RPMI8226 (cell line): ENCODE data around the gene CCSER1.
"Not testable (repeated sequence)": the region's sequence is repeated elsewhere in the genome, so short reads cannot be mapped to it uniquely, and the experiment has no call there.

ENCODE experiments used
- DNase-seq: peaks from one replicate; pipeline ENCODE4 v3.0.0-alpha.2; 2015

The CCSER1 gene

GRCh38 chr4:90456891-90457290 lies 329.7 kb downstream of the CCSER1 start:
- no peak for DNase-seq

- DNase-seq: no peak
Observed at GRCh38 chr4:90457817-90458216, 330.6 kb downstream of the CCSER1 start.

- DNase-seq: no peak
Observed at GRCh38 chr4:90458576-90458975, 331.4 kb downstream of the CCSER1 start.

DNA sequence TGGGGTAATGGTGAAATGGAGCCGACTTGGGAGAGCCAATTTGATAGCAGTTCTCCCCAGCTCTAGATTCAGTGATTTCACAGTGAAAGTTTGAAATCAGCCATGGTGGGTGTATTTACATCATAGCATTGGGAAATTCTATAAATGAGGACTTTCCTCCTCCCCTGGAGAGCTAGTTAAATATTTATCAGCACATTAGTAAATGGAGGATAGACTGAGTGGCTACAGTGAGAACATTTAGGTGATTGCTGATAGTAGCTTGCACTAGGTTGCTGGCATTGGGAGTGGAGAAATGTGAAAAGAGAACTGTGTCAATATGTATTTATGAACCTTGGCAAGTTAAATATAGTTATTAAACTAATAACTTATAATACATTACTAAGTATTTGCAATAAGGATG lies 347.3 kb downstream of the CCSER1 start:
- no peak for DNase-seq

- no peak for DNase-seq
Observed at GRCh38 chr4:90476019-90476418, 348.8 kb downstream of the CCSER1 start.

- DNase-seq: no peak
Observed at GRCh38 chr4:90476586-90476985, 349.4 kb downstream of the CCSER1 start.

- DNase-seq: not testable (repeated sequence)
Observed at GRCh38 chr4:90484894-90485293, 357.7 kb downstream of the CCSER1 start.

DNA sequence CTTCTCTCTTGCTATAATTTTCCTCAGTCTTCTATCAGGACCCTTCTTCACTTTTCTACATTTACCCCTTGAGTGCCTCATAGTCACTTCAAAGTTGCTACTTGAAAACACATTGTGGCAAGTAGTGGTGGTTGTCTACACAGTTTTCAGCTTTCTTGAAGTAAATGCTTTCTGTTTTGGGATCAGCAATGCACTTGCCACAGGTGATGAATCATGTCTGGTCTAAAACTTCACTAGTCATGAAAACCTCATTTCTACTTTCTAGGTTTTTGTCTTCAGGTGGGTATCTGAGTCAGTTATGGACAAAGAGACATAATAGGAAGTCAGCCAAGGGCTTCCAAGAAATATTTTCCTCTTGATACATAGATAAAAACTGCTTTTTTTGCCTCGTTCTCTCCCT lies 359.2 kb downstream of the CCSER1 start:
- DNase-seq: no peak

DNA sequence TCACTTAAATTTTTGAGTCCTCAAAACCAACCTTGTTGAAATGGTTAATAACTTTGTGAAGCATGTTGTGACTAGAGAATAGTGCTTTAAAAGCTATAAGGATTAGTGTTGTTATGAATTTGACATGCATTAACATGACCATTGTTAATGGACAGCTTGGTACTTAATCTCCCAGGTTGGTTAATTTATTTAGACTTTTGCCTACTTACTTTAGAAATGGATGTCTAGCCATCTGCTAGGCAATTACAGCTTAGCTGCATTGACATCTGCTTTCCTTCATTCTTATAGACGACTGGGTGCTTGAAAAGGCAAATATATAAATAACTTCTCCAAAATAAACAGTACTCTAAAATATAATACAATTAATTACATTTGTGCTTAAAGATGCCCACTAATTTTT lies 368.0 kb downstream of the CCSER1 start:
- no peak for DNase-seq

GRCh38 chr4:90495936-90496335 lies 368.7 kb downstream of the CCSER1 start:
- no peak for DNase-seq

GRCh38 chr4:90498175-90498574 lies 371.0 kb downstream of the CCSER1 start:
- DNase-seq: no peak

- DNase-seq: no peak
Observed at GRCh38 chr4:90503677-90504076, 376.5 kb downstream of the CCSER1 start.

- no peak for DNase-seq
Observed at GRCh38 chr4:90515191-90515590, 388.0 kb downstream of the CCSER1 start.

- no peak for DNase-seq
Observed at GRCh38 chr4:90528551-90528950, 401.4 kb downstream of the CCSER1 start.

DNA sequence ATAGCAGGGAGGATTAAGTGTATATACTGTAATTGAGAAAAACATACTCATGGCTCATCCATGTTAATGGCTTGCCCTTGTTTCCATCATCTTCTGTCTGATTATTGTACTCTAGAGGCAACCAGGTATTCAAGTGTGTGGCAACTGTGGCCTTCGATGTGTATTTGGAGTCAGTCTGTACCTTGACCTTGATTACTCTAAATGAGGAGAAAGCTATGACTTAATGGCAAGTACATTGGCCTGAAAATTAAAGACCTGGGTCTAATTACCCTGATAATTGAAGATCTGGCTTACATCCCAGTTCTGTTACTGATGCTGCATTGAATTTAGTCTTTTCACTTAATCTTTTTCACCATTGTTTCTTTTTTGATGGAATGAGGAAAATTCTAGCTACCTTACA lies 409.2 kb downstream of the CCSER1 start:
- no peak for DNase-seq

GRCh38 chr4:90537491-90537890 lies 410.3 kb downstream of the CCSER1 start:
- DNase-seq: no peak

- DNase-seq: no peak
Observed at GRCh38 chr4:90540536-90540935, 413.3 kb downstream of the CCSER1 start.

- DNase-seq: no peak
Observed at GRCh38 chr4:90542216-90542615, 415.0 kb downstream of the CCSER1 start.

DNA sequence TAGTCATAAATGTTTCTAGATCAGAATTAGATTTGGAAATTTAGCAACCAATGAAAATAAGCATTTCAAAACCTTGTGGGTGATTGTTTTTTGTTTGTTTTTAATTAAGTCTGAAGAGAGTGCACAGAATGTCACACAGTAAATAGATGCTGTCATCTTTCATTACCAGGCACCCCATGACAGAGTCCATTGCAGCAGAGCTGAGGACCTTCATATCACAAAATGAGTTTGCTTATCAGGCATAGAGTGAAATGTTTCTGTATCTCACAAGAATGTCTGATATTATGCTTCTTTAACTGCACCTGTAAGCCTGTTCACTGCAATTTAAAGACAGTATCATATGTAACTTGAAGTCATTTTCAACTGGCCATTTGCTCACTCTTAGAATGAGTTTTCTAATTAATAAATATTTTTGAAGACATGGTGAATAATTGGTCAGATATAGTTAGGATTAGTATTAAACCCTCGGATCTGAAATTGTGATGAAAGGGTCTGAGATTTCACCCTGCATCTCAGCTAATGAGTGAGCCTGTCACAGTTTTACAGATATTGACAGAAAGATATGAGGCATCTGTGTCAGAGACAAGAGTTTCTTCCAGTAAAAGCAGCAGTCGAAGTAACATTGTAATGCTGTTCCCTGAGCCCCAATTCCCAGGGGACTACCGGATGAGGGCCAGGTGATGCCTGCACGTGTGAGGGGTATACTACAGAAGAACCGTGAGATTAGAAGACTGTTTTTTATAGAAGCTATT lies 416.4 kb downstream of the CCSER1 start:
- no peak for DNase-seq

GRCh38 chr4:90544532-90545045 lies 417.4 kb downstream of the CCSER1 start:
- no peak for DNase-seq

DNA sequence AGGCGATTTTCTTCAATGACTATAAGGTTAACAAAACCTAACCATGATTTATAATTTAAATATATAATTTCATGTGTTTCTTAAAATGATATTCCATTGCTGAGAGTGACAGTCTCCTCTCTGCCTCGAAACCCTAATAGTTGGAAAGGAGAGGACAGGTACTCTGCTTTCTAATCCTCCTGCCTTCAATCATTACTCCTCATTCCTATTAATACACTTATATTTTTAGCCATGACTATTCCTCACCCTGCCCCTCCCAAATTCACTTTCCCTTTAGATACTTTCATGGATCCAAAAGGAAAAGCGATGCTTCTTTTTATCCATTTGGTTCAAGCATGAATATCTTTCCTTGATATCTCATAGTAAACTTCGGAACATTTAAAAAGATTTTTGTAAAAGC lies 418.2 kb downstream of the CCSER1 start:
- DNase-seq: no peak

- DNase-seq: no peak
Observed at GRCh38 chr4:90546114-90546513, 418.9 kb downstream of the CCSER1 start.

- DNase-seq: no peak
Observed at GRCh38 chr4:90570615-90571014, 443.4 kb downstream of the CCSER1 start.

DNA sequence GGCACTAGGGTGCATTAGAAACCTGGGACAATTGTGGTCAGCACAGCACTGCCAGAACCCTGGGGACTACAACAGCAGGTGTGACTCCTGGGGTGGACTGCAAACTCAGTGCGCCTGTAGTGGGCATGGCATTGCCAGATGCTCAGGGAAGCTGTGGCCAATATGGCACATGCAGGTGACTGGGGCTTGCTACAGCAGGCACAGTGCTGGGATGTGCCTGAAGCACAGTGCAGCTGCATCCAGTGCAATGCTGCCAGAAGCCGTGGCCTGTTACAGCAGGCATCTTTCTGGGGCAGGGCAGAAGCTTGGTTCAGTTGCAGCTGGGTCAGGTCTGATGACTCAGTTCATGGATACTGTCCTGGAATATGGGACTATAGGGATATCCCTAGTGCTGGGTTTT lies 445.8 kb downstream of the CCSER1 start:
- no peak for DNase-seq

- DNase-seq: no peak
Observed at GRCh38 chr4:90575371-90575770, 448.2 kb downstream of the CCSER1 start.
